IPS-20b (cell line): ENCODE measurements around the gene SFTPA2.
"Not testable (repeated sequence)": the region's sequence is repeated elsewhere in the genome, so short reads cannot be mapped to it uniquely, and the experiment has no call there.

Experiments used
- H3K27ac ChIP-seq: one replicate; pipeline ENCODE4 v1.5.1; 2013; ENCODE audit warnings: low read length
- H3K27me3 ChIP-seq: 2 replicates; pipeline ENCODE4 v1.6.1; 2013; ENCODE audit warnings: mild to moderate bottlenecking, low read length, inconsistent platforms; ENCODE audit not compliant: insufficient read depth
- H3K36me3 ChIP-seq: 2 replicates; pipeline ENCODE4 v1.6.1; 2013; ENCODE audit warnings: low read depth, mild to moderate bottlenecking, inconsistent platforms, low read length, moderate library complexity; ENCODE audit not compliant: insufficient read depth
- H3K4me1 ChIP-seq: 2 replicates; pipeline ENCODE4 v1.6.1; 2013; ENCODE audit warnings: mild to moderate bottlenecking, control low read depth, inconsistent platforms, low read length, moderate library complexity; ENCODE audit not compliant: insufficient read depth
- H3K4me3 ChIP-seq: 2 replicates; pipeline ENCODE4 v1.5.1; 2013; ENCODE audit warnings: mild to moderate bottlenecking, low read length, inconsistent platforms
- H3K9ac ChIP-seq: 2 replicates; pipeline ENCODE4 v1.6.1; 2013; ENCODE audit warnings: low read depth, mild to moderate bottlenecking, inconsistent platforms, low read length, moderate library complexity
- H3K9me3 ChIP-seq: 2 replicates; pipeline ENCODE4 v1.6.1; 2013; ENCODE audit warnings: mild to moderate bottlenecking, low read depth, low read length, inconsistent platforms; ENCODE audit not compliant: insufficient read depth

The SFTPA2 gene

GRCh38 chr10:79585870-79586527 lies 25.8 kb upstream of the SFTPA2 start:
- H3K27me3 ChIP-seq, result peaks cover 5% of the 10 kb centered on the region; the same call in 1 of the 2 replicates
- H3K27ac ChIP-seq, result no peak overlapping the region
- no peak overlapping the region for H3K9ac ChIP-seq
- H3K36me3 ChIP-seq, result no peaks in the 10 kb centered on the region
- no peaks in the 10 kb centered on the region for H3K4me1 ChIP-seq
- H3K9me3 ChIP-seq, result no peaks in the 10 kb centered on the region
- no peak overlapping the region for H3K4me3 ChIP-seq

- H3K4me3 ChIP-seq, result no peak overlapping the region
- no peak overlapping the region for H3K9ac ChIP-seq
- no peaks in the 10 kb centered on the region for H3K9me3 ChIP-seq
- no peak overlapping the region for H3K27ac ChIP-seq
- H3K27me3 ChIP-seq, result no peaks in the 10 kb centered on the region
- H3K36me3 ChIP-seq, result no peaks in the 10 kb centered on the region
- H3K4me1 ChIP-seq, result no peaks in the 10 kb centered on the region
Measured at GRCh38 chr10:79583488-79584024, 23.3 kb upstream of the SFTPA2 start.

- H3K9me3 ChIP-seq, H3K9ac ChIP-seq, H3K27me3 ChIP-seq, H3K27ac ChIP-seq, H3K36me3 ChIP-seq, H3K4me3 ChIP-seq, H3K4me1 ChIP-seq: not testable (repeated sequence)
Measured at GRCh38 chr10:79582954-79583353, 22.7 kb upstream of the SFTPA2 start.

GRCh38 chr10:79582096-79582495 lies 21.9 kb upstream of the SFTPA2 start:
- no peaks in the 10 kb centered on the region for H3K4me1 ChIP-seq
- no peaks in the 10 kb centered on the region for H3K9me3 ChIP-seq
- no peaks in the 10 kb centered on the region for H3K27me3 ChIP-seq
- no peak overlapping the region for H3K4me3 ChIP-seq
- H3K27ac ChIP-seq, result no peak overlapping the region
- H3K36me3 ChIP-seq, result no peaks in the 10 kb centered on the region
- no peak overlapping the region for H3K9ac ChIP-seq

- no peak overlapping the region for H3K4me3 ChIP-seq
- no peak overlapping the region for H3K9ac ChIP-seq
Measured at GRCh38 chr10:79581044-79581443, 20.8 kb upstream of the SFTPA2 start.

GRCh38 chr10:79579361-79579760 lies 19.2 kb upstream of the SFTPA2 start:
- Histone ChIP-seq H3K9ac (no peak overlapping the region), H3K4me1 (no peaks in the 10 kb centered on the region), H3K36me3 (no peaks in the 10 kb centered on the region), H3K9me3 (no peaks in the 10 kb centered on the region), H3K27ac (no peak overlapping the region), H3K27me3 (no peaks in the 10 kb centered on the region), H3K4me3 (no peak overlapping the region)

More at GRCh38 chr10:79581044-79581443, 20.8 kb upstream of the SFTPA2 start:
- H3K27ac ChIP-seq, result no peak overlapping the region
- H3K36me3 ChIP-seq, result no peaks in the 10 kb centered on the region
- no peaks in the 10 kb centered on the region for H3K9me3 ChIP-seq
- H3K27me3 ChIP-seq, result no peaks in the 10 kb centered on the region
- H3K4me1 ChIP-seq, result no peaks in the 10 kb centered on the region

GRCh38 chr10:79570624-79571023 lies 10.4 kb upstream of the SFTPA2 start:
- not testable (repeated sequence) for H3K27me3 ChIP-seq, H3K36me3 ChIP-seq, H3K9ac ChIP-seq, H3K4me1 ChIP-seq, H3K27ac ChIP-seq, H3K4me3 ChIP-seq
- H3K9me3 ChIP-seq, result peaks cover 18% of the 10 kb centered on the region

- Histone ChIP-seq H3K4me1 (no peaks in the 10 kb centered on the region), H3K4me3 (no peak overlapping the region), H3K27ac (no peak overlapping the region), H3K36me3 (no peaks in the 10 kb centered on the region), H3K27me3 (peaks cover 10% of the 10 kb centered on the region), H3K9me3 (no peaks in the 10 kb centered on the region; the same call in 1 of the 2 replicates), H3K9ac (no peak overlapping the region)
Measured at GRCh38 chr10:79563426-79563825, 3.2 kb upstream of the SFTPA2 start.

GRCh38 chr10:79562135-79562756 lies 2.0 kb upstream of the SFTPA2 start:
- H3K4me3 ChIP-seq, result peak overlapping the region; percentile 48; the same call in 1 of the 2 replicates

GRCh38 chr10:79561257-79561656 lies 1.1 kb upstream of the SFTPA2 start:
- Histone ChIP-seq H3K4me1 (no peaks in the 10 kb centered on the region), H3K27ac (no peak overlapping the region), H3K36me3 (no peaks in the 10 kb centered on the region), H3K9ac (no peak overlapping the region), H3K27me3 (peaks cover 10% of the 10 kb centered on the region), H3K9me3 (no peaks in the 10 kb centered on the region), H3K4me3 (no peak overlapping the region)

More at GRCh38 chr10:79562135-79562756, 2.0 kb upstream of the SFTPA2 start:
- H3K9ac ChIP-seq, result 0 out of 2 replicates have a peak overlapping the region, but pooled peaks have one; percentile 35
- no peak overlapping the region for H3K27ac ChIP-seq
- H3K36me3 ChIP-seq, result no peaks in the 10 kb centered on the region
- H3K27me3 ChIP-seq, result peaks cover 10% of the 10 kb centered on the region
- no peaks in the 10 kb centered on the region; the same call in 1 of the 2 replicates for H3K9me3 ChIP-seq
- H3K4me1 ChIP-seq, result no peaks in the 10 kb centered on the region

GRCh38 chr10:79559726-79560125 lies 481 bp downstream of the SFTPA2 start:
- H3K27me3 ChIP-seq, result peaks cover 10% of the 10 kb centered on the region
- no peaks in the 10 kb centered on the region for H3K36me3 ChIP-seq
- no peak overlapping the region for H3K4me3 ChIP-seq
- no peaks in the 10 kb centered on the region for H3K9me3 ChIP-seq
- no peak overlapping the region for H3K9ac ChIP-seq
- H3K4me1 ChIP-seq, result no peaks in the 10 kb centered on the region
- no peak overlapping the region for H3K27ac ChIP-seq

GRCh38 chr10:79556961-79557360 lies 3.2 kb downstream of the SFTPA2 start:
- not testable (repeated sequence) for H3K4me3 ChIP-seq, H3K9ac ChIP-seq, H3K27ac ChIP-seq, H3K4me1 ChIP-seq, H3K36me3 ChIP-seq, H3K27me3 ChIP-seq, H3K9me3 ChIP-seq
